GM19035 (cell line): ENCODE data around the gene ACSM6.

Experiments
- ATAC-seq: cut with Tn5 transposase; IDR thresholded peaks from one replicate; pipeline ENCODE4 v1.9.1; 2021; ENCODE audit not compliant: unreplicated experiment

ACSM6 gene

DNA sequence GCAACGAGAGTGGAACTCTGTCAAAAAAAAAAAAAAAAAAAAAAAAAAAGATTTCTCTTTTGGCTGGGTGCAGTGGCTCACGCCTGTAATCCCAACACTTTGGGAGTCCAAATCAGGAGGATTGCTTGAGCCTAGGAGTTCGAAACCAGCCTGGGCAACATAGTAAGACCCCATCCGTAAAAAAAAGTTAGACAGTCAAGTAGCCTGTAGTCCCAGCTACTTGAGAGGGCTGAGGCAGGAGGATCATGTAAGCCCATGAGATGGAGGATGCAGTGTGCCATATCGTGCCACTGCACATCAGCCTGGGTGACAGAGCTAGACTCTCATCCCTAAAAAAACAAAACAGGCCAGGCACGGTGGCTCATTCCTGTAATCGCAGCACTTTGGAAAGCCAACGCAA, 71.5 kb downstream of the ACSM6 start:
- no peak for ATAC-seq

DNA sequence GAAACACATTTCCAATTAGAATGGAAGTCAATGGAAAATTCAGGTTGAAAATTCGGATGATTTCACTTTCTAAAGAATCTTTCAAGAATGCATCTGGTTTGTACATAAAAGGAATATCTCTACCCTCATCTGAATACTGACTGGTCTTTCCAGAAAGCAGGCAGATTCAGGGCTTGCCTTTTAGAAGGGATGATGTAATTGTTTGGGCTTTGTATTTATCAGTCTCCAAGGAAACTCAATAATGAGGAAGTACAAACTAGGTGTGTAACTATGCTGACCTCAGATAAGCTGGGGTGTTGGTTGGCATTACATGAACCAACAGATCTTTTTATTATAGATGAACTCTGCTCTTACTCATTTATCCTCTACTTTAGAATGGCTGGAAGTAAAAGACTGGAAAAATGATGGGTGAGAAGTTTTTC, 72.6 kb downstream of the ACSM6 start:
- ATAC-seq, result peak; percentile 93

DNA sequence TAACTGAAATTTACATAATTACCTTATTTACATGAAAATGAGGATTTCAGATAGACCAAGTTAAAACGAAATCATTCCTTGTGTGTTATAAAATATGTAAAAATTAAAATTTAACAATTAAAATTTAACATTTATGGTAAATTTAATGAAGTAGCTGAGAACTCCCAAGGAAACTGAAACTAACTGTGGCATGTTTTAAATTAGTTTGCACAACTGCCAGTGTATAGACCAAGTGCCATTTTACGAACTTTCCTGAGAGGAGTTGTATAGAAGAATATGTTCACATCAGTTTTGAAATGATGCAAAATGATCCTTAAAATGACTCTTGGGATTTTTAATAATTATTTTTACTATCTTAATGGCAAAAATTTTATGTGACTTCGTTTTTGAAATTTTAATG, 73.2 kb downstream of the ACSM6 start:
- no peak for ATAC-seq

DNA sequence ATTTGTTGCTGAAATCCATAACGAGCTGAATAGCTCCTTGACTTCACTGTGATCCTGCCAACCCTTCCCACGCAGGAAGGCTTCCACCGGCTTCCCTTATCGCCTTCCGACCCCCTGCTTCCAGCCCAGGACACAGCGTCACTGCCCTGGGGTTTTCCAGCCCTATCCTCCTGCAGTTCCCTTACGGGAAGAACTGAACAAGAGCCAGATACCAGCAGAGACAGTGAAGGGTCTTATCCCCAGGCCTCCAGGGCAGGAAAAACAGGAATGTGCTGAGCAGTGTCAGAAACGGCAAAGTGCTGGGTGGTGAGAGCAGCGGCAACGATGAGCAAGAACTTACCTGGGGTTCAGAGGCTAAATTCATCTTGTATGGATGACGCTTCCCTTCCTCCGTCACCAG, 74.4 kb downstream of the ACSM6 start:
- no peak for ATAC-seq

DNA sequence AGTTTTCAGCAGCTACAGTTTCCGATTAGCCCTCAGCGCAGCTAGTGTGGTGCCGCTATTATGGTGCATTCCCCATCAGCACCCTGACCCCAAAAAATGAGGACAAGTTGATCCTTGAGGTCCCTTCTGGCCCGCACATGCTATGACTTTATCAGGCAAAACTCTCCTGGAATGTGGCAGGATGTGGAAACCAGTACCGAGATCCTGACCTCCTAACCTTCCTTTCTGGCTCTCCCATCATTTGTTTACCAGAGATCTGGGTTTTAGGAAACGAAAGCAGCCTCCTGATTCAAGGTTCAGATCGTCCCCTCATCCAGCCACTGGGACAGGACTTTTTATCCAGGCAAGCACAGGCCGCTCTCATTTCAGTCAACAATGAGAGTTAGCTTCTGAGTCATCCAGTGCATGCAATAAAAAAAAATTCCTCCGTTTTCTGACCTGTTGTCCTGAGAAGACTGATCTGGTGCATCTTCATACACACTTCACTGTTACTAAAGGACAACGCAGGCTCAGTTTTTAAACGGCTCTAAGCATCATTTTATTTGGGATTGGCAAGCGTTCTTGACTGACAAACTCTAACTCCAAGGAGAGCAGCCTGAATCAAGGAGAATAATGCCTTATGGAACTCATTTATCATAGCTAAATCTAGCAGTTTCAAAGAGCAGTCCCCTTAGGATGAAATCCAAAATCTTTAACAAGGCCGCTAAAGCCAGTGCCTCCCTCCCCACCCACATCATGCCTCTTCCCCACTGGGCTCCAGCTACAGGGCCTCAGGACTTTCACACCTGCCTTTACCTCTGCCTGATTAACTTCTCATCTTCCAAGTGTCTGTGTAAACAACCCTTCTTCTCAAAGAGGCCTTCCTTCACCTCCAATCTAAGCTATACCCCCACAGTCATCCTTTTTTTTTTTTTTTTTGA, 79.6 kb downstream of the ACSM6 start:
- ATAC-seq, result no peak

DNA sequence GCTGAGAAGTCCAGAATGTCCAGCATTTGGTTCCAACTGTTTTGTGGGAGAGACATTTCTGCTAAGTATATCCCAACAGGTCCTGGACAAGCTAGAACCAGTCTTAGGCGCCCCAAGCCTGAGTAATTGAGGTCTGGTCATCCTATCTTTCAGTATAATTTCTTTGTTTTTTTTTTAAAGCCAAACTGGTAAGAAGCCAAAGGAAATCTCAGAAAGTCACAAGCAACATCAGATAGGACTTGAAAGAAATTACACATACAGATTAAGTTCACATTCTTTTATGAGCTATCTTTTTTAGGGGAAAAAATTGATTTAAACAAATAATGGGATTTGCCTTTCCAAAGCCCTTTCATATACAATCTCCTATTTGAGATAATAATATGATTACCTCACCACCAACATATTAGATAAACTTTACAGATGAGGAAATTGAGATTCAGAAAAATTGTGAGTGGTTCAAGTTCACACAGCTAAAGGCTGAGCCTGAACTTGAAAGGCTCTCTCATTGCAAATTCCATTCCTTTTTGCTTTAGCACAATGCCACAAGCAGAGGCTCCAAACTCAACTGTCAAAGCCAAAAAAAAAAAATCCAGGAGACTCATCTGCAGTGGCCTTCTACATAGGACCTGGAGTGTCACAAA, 81.8 kb downstream of the ACSM6 start:
- no peak for ATAC-seq

DNA sequence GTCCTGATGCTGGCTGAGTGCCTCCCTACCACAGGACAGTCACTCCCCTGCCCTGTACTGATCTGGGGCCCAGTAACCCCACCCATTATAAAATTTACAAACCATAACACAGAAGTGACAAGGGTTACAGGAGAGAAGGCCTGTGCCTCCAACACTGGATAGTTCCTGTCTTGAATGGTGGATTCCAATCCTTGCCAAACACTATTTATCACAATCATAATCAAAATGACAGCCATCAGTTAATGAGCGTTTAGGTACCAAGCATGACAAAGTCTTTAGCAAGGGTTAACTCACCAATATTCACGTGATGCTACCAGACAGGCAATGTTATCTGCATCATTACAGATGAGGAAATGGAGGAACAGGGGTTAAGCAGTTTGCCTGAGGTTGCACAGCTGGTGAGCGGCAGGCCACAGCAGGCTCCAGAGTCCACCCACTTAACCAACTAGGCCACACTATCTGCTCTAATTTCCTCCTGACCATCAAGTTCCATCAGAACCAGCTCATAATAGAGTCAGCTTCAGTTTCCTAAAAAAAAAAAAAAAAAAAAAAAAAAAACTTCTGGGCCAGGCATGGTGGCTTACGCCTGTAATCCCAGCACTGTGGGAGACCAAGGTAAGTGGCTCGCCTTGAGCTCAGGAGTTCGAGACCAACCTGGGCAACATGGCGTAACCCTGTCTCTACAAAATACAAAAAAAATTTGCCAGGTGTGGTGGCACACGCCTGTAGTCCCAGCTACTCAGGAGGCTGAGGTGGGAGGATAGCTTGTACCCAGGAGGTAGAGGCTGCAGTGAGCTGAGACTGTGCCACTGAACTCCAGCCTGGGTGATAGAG, 82.5 kb downstream of the ACSM6 start:
- ATAC-seq, result no peak

DNA sequence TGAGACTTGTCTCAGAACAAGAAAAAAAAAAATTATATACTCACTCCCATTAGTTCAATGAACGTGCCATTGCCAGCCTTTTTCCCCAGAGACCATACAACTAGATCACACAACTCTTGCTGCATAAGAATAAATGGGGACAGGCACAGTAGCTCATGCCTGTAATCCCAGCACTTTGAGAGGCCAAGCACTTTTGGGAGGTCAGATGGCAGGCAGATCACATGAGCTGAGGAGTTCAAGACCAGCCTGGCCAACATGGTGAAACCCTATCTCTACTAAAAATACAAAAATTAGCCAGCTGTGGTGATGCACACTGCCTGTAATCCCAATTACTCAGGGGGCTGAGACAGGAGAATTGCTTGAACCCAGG, 83.1 kb downstream of the ACSM6 start:
- ATAC-seq, result no peak

DNA sequence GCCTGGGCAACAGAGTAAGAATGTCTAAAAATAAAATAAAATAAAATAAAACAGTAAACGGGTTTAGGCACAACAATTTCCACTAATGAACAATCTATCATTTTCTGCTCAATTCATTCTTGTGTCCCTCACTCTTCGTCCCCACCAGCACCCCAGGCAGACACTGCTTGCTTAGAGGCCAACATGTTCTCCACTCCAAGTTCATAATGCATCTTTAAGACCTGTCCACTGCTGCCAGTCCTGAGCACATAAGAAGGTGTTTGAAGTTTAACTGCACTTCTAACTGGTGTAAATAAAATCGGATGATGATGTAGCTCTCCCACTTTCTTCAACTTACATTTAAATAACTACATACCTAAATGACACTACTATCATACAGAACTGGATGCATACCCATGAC, 83.6 kb downstream of the ACSM6 start:
- ATAC-seq, result no peak
